Upper lobe of left lung (tissue), 4 donors: Measurements from ENCODE around the gene RNF214.

Experiments
- POLR2AphosphoS5 ChIP-seq, 2 donors: sonication (generic); formaldehyde crosslinking; IDR thresholded peaks; one replicate each; pipeline ENCODE4 v1.5.1; 2017; ENCODE audit warnings: antibody characterized with exemption in 2 of 2
- TF ChIP-seq, protein P1 (sequence below), 6 experiments: fragments of 450-650 bp in 4 of 6; fragments of 200-600 bp in 2 of 6; sonication (generic) in 2 of 6; IDR thresholded peaks; one replicate each; pipeline ENCODE4 v1.5.1; 2016 to 2019; ENCODE audit warnings: antibody characterized with exemption in 6 of 6

DNA sequence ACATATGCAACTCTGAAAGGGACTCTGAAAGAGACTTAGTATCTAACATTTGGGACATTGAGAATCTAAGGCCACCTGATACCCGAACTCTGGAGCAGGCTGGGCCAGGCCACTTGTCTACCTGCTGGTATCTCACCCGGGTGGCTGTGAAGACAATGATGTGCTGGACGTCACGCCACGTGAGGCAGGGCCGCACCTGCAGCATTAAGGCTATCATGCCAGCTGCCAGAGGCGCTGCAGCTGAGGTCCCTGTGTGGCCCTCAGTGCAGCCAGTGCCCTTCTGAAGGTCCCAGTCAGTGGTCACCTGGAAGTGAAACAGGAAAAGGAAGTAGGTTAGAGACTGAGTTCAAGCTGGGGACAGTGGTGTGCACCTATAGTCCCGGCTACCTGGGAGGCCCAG is 13.0 kb upstream of the RNF214 start:
- TF ChIP-seq, protein P1, sequence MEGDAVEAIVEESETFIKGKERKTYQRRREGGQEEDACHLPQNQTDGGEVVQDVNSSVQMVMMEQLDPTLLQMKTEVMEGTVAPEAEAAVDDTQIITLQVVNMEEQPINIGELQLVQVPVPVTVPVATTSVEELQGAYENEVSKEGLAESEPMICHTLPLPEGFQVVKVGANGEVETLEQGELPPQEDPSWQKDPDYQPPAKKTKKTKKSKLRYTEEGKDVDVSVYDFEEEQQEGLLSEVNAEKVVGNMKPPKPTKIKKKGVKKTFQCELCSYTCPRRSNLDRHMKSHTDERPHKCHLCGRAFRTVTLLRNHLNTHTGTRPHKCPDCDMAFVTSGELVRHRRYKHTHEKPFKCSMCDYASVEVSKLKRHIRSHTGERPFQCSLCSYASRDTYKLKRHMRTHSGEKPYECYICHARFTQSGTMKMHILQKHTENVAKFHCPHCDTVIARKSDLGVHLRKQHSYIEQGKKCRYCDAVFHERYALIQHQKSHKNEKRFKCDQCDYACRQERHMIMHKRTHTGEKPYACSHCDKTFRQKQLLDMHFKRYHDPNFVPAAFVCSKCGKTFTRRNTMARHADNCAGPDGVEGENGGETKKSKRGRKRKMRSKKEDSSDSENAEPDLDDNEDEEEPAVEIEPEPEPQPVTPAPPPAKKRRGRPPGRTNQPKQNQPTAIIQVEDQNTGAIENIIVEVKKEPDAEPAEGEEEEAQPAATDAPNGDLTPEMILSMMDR (IDR thresholded peaks at IDR 0.05), result no peak
- TF ChIP-seq POLR2AphosphoS5 (IDR thresholded peaks at IDR 0.05), result no peak
